GM18867 (cell line): ENCODE data around the gene TMEM92.

Experiments
- ATAC-seq: cut with Tn5 transposase; IDR thresholded peaks from one replicate; pipeline ENCODE4 v1.9.1; 2021; ENCODE audit warnings: mild to moderate bottlenecking, moderate library complexity; ENCODE audit not compliant: unreplicated experiment

Gene TMEM92

GRCh38 chr17:50274142-50274896 lies at the start of gene TMEM92:
TSS of gene TMEM92 (plus strand) at chr17:50274466. CDS start at chr17:50274502, 36 bp downstream.
- ATAC-seq: no peak

DNA sequence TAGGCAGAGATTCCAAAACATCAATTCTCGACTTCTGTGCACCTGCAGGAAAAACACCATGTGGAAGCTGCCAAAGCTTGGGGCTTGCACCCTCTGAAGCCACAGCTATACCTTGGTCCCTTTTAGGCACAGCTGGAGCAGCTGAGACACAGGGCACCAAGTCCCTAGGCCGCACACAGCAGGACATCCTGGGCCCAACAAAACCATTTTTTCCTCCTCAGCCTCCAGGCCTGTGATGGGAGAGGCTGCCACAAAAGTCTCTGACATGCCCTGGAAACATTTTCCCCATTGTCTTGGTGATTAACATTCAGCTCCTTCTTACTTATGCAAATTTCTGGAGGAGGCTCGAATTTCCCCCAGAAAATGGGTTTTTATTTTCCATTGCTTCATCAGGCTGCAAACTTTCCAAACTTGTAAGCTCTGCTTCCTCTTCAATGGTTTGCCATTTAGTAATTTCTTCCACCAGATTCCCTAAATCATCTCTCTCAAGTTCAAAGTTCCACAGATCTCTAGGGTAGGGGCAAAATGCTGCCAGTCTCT lies 48.5 kb upstream of the TMEM92 start:
- ATAC-seq: no peak

DNA sequence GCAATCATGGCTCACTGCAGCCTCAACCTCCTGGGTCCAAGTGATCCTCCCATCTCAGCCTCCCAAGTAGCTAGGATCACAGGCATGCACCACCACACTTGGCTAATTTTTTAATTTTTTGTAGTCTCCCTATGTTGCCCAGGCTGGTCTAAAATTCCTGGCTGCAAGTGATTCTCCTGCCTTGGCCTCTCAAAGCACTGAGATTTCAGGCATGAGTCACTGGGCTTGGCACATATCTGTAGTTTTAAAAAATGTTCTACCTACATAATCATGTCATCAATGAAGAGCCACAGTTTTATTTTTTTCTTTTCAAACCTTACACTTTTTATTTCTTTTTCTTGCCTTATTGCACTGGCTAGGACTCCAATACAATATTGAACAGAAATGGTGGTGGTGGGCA lies 39.7 kb upstream of the TMEM92 start:
- no peak for ATAC-seq

GRCh38 chr17:50237901-50238300 lies 36.4 kb upstream of the TMEM92 start:
- ATAC-seq: no peak

DNA sequence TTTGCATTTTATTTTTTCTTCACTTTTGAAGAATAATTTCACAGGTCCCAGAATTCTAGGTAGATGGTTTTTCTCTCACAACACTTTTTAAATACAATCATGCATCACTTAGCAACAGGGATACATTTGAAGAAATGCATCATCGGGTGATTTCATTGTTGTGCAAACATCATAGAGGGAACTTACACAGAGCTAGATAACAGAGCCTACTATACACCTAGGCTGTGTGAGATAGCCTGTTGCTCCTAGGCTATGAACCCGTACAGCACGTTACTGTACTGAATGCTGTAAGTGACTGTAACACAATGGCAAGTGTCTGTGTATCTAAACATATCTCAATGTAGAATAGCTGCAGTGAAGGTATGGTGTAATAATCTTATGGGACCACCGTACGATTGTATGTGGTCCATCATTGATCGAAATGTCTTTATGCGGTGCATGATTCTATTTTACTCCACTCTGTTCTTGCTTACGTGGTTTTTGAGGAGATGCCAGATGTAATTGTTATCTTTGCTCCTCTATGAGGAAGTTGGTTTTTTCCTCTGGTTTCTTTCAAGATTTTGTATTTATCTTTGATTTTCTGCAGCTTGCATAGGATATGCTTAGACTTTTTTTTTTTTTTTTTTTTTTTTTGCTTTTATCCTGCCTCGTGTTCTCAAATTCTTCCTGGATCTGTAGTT lies 35.5 kb upstream of the TMEM92 start:
- no peak for ATAC-seq

DNA sequence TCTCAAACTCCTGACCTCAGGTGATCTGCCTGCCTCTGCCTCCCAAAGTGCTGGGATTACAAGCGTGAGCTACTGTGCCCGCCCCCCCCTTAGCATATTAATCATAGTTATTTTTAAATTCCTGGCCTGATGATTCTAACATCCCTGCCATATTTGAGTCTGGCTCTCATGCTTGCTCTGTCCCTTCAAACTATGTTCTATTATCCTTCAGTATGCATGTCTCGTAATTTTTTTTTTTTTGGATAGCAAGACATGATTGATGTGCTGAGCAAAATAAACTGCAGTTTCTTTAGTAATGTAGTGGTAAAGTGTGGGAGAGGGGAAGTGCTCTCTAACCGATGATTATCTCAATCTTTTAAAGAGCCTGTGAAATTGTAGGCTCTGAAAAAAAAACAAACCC lies 34.3 kb upstream of the TMEM92 start:
- ATAC-seq: no peak

- ATAC-seq: no peak
Observed at GRCh38 chr17:50240851-50241250, 33.4 kb upstream of the TMEM92 start.

DNA sequence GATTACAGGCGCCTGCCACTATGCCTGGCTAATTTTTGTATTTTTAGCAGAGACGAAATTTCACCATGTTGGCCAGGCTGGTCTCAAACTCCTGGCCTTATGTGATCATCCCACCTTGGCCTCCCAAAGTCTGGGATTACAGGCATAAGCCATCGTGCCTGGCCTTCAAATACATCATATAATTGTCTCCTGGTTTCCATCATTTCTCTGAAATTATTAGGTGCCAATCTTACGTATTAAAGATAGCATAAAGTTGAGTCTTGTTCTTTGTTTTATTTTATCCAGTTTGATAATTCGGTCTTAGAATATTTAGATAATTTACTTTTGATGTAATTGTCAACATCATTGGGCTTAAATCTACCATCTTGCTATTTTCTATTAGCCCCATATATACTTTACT lies 32.8 kb upstream of the TMEM92 start:
- ATAC-seq: no peak

DNA sequence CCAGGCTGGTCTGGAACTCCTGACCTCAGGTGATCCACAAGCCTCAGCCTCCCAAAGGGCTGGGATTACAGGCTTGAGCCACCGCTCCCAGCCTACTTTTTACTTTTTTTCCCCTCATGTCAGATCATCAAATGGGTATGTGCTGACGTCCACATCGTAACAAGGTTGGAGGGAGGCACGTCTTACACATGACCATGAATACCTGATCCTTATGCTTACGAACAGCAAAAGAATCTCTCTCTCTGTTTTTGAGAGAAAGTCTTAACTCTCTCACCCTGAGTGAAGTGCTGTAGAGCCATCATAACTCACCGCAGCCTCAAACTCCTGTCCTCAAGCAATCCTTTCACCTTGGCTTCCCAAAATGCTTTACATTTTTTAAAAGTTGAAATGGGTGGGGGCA lies 29.5 kb upstream of the TMEM92 start:
- ATAC-seq: no peak

- ATAC-seq: no peak
Observed at GRCh38 chr17:50248255-50248654, 26.0 kb upstream of the TMEM92 start.

DNA sequence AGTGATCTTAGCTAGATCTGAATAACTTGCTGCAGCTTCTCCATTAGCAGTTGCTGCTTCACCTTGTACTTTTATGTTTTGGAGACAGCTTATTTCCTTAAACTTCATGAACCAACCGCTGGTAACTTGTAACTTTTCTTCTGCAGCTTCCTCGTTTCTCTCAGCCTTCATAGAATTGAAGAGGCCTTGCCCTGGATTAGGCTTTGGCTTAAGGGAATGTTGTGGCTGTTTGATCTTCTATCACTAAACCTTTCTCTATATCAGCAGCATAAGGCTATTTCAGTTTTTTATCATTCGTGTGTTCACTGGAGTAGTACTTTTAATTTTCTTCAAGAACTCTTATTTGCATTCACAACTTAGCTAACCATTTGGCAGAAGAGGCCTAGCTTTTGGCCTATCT lies 21.5 kb upstream of the TMEM92 start:
- ATAC-seq: no peak

DNA sequence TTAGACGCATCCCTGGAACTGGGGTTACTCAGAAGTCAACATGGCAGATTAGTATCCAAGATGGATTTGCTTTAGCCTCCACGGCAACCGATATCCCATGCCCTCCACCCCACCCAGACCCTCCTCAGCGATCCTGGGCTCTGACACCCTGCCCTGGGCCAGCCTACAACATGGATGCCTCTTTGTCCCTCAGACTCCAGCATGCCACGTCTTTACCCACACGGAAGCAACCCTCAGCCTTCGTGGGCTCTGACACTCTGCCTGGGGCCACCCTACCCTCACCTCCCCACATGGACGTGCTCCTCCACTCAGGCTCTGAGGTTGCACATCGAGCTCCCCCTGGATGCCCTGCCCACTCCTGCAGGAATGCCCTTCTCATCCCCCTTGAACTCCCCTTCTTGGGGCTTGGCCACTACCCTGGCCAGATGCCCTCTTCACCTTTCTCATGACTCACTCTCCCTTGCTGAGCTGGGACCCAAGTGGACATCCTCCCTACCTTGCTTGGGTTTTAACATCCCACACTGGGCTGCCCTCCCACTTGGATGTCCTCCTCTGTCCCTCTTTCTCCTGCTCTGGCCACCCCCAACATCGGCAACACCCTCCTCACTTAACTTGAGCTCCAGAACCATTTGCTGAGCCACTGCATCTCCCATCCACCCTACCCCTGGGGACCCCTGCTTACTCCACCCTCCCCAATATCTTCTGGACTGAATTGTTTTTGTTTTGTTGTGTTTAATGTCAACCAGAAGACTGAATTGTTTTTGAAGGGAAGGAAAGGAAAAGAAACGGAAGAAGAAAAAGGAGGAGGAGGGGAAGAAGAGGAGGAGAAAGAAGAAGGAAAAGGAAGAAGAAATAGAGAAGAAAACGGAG lies 18.3 kb upstream of the TMEM92 start:
- ATAC-seq: no peak

GRCh38 chr17:50256826-50257618 lies 17.2 kb upstream of the TMEM92 start:
- no peak for ATAC-seq

- ATAC-seq: no peak
Observed at GRCh38 chr17:50257676-50258224, 16.5 kb upstream of the TMEM92 start.

DNA sequence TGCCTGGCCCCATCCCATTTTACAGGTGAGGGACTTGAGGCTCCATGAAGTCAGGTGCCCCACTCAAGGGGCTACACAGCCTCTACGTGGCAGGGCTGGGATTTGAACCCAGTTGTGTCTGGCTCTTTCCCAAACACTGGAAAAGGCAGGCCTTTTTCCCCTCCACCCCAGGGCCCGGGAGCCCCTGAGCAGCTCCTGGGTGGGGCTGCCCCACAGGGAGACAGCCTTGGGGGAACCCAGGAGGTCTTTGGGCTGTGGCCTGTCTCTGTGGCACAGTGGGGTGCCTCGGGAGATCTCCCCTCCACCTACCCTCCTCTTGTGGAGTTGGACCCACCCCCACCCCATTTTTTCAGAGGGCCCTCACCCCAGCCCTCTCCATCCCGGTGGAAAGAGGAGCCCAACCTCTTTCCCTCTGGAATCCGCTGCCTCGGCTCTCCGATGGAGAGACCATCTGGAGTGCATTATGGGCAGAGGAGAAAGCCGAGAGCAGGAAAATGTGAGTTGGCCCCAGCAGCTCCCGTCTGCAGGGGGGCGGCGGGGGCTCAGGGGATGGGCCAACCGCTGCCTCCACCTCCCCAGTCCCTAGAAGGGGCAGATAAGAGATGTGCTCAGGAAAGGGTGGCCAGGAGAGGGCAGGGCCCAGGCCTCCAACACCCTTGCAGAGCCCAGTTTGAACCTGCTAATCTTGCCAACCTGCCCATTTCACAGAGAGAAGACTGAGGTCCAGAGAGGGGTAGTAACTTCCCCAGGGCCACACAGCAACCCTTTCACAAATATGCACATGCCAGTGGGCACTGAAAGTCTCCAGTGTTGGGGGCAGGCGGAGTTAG lies 15.4 kb upstream of the TMEM92 start:
- ATAC-seq: no peak

- ATAC-seq: no peak
Observed at GRCh38 chr17:50259477-50260324, 14.6 kb upstream of the TMEM92 start.

GRCh38 chr17:50260501-50260911 lies 13.8 kb upstream of the TMEM92 start:
- ATAC-seq: no peak
